Adrenal gland (tissue), 12 donors: ENCODE measurements around the gene TPM1. TPM values are rescaled to one million over a fixed set of nuclear protein-coding genes. Genes with fewer than 3 reads are reported as not detected.

Experiments
- DNase-seq, 7 donors: peaks; one replicate each; pipeline ENCODE4 v3.0.0-alpha.2; 2019 to 2020
- H3K27ac ChIP-seq, 5 donors: fragments of 200-600 bp; sonication (generic) in 4 of 5; 1 replicate in 3 of 5; 2 replicates in 2 of 5; pipeline versions ENCODE4 v1.5.1 to v1.8.0; 2016 to 2020; ENCODE audit warnings: mild to moderate bottlenecking in 1 of 5
- H3K27me3 ChIP-seq: fragments of 200-600 bp; 2 replicates; pipeline ENCODE4 v1.8.0; 2021
- H3K36me3 ChIP-seq, 2 donors: fragments of 200-600 bp; replicated peaks in 1 of 2; 1 replicate in 1 of 2; 2 replicates in 1 of 2; pipeline versions ENCODE4 v1.5.1 to v1.8.0; 2018 to 2022
- H3K4me1 ChIP-seq, 2 donors: fragments of 200-600 bp; replicated peaks in 1 of 2; 1 replicate in 1 of 2; 2 replicates in 1 of 2; pipeline versions ENCODE4 v1.5.1 to v1.8.0; 2018 to 2021
- H3K4me3 ChIP-seq, 4 donors: fragments of 200-600 bp; sonication (generic) in 3 of 4; one replicate each; pipeline ENCODE4 v1.5.1; 2016 to 2018
- H3K9me3 ChIP-seq, 3 donors: fragments of 200-600 bp; sonication (generic) in 1 of 3; replicated peaks in 1 of 3; 1 replicate in 2 of 3; 2 replicates in 1 of 3; pipeline versions ENCODE4 v1.5.1 to v1.8.0; 2016 to 2021
- CTCF ChIP-seq, 6 experiments: fragments of 450-650 bp in 4 of 6; fragments of 200-600 bp in 2 of 6; sonication (generic) in 1 of 6; IDR thresholded peaks; 1 replicate in 5 of 6; 2 replicates in 1 of 6; pipeline versions ENCODE4 v1.5.1 to v1.8.0; 2016 to 2021; ENCODE audit warnings: antibody characterized with exemption in 6 of 6, mild to moderate bottlenecking in 2 of 6, moderate library complexity in 1 of 6
- POLR2A ChIP-seq, 2 donors: fragments of 450-650 bp; IDR thresholded peaks; one replicate each; pipeline ENCODE4 v1.6.1; 2017; ENCODE audit warnings: antibody characterized with exemption in 2 of 2, mild to moderate bottlenecking in 2 of 2, moderate library complexity in 1 of 2
- WGBS, 4 donors: extraction: QIAGEN DNeasy Blood & Tissue Kit in 2 of 4; methylation state at CpG; one replicate each; pipeline versions ENCODE4 v1.1.5 to v1.1.7; 2013 to 2017; 5-methylcytosine and 5-hydroxymethylcytosine counted together
- intact Hi-C, 2 donors: fragments of 100-400 bp; cut with DNase I; formaldehyde crosslinking; loops; one replicate each; pipeline versions ENCODE4 v1.14.1 to v1.15.0; 2022 to 2023
- polyA plus RNA-seq, 3 donors: library from polyadenylated mRNA; stranded (reverse); fragments of 200-250 nt in 2 of 3; fragments of 350-450 nt in 1 of 3; fragmentation: Illumina TruSeq in 1 of 3; extraction: RNeasy Lipid Tissue Mini Kit (QIAGEN cat#74804) in 1 of 3; gene quantifications; one replicate each; pipeline ENCODE4 v1.2.3, GENCODE V29; 2013 to 2014
- total RNA-seq, 9 donors: library from RNA; depleted of rRNA in 4 of 9; stranded (reverse); fragments of >200 nt in 4 of 9; fragments of 120-200 nt in 1 of 9; fragmentation: NEBNext Ultra II Directional in 1 of 9; extraction: Animal tissue kit (Norgen Biotek cat#: 25700) in 1 of 9; gene quantifications; one replicate each; pipeline versions ENCODE4 v1.1.0 to v1.2.4, GENCODE V29; 2013 to 2023
- donor health status: healthy with polysubstance abuse.
- donor health status: Bipolar disorder and iron deficiency.
- donor health status: DM: yes; HTN: yes; CAD: no.
- donor health status: DM: no; HTN: no; CAD: no.
- donor health status: DM: no; HTN: no; CAD: no.
- donor health status: DM: yes; HTN: yes; CAD: no.

TPM1 gene
- total and polyA plus RNA-seq, 12 donors, result 81.8 to 246 (median 167) TPM

GRCh38 chr15:63022181-63022580, 20.4 kb upstream of the TPM1 start:
- no peaks in the 10 kb centered on the region for H3K36me3 ChIP-seq
- no peaks in the 10 kb centered on the region for H3K4me1 ChIP-seq
- no peak overlapping the region for H3K4me3 ChIP-seq
- H3K27ac ChIP-seq, result no peak overlapping the region
- TF ChIP-seq POLR2A (IDR thresholded peaks at IDR 0.05) (no peak), CTCF (IDR thresholded peaks at IDR 0.05) (no peak)
- intact Hi-C loops, result no loop called here
- H3K9me3 ChIP-seq, result no peaks in the 10 kb centered on the region
- no peaks in the 10 kb centered on the region for H3K27me3 ChIP-seq
- DNase-seq, result no peak
- 89 to 100% (median 96%) methylated on average over 2 of the region's 2 CpGs for WGBS, 4 donors

- TF ChIP-seq CTCF (IDR thresholded peaks at IDR 0.05), result no peak
- no peak for TF ChIP-seq POLR2A (IDR thresholded peaks at IDR 0.05)
- DNase-seq, result no peak
- no peak overlapping the region for H3K4me3 ChIP-seq
- H3K36me3 ChIP-seq, result no peaks in the 10 kb centered on the region
- no peaks in the 10 kb centered on the region for H3K9me3 ChIP-seq
- H3K27me3 ChIP-seq, result no peaks in the 10 kb centered on the region
- no peak overlapping the region for H3K27ac ChIP-seq
- intact Hi-C loops, result no loop called here
- H3K4me1 ChIP-seq, result no peaks in the 10 kb centered on the region
These were observed 19.9 kb upstream of the TPM1 start for GRCh38 chr15:63022663-63023062.

- H3K27ac ChIP-seq, result no peak overlapping the region
These were observed 19.1 kb upstream of the TPM1 start for GRCh38 chr15:63023351-63023945.

GRCh38 chr15:63025460-63025859, 17.1 kb upstream of the TPM1 start:
- no peak overlapping the region for H3K27ac ChIP-seq
- H3K27me3 ChIP-seq, result no peaks in the 10 kb centered on the region
- H3K4me3 ChIP-seq, result no peak overlapping the region
- H3K36me3 ChIP-seq, result no peaks in the 10 kb centered on the region
- no peaks in the 10 kb centered on the region for H3K9me3 ChIP-seq
- intact Hi-C loops, result no loop called here
- TF ChIP-seq CTCF (IDR thresholded peaks at IDR 0.05), result no peak
- no peak for TF ChIP-seq POLR2A (IDR thresholded peaks at IDR 0.05)
- no peak for DNase-seq
- H3K4me1 ChIP-seq, result no peaks in the 10 kb centered on the region
- WGBS, 4 donors, result 73 to 91% (median 85%) methylated on average over 6 of the region's 6 CpGs

More at GRCh38 chr15:63023351-63023945, 19.1 kb upstream of the TPM1 start:
- no peaks in the 10 kb centered on the region for H3K27me3 ChIP-seq
- no peaks in the 10 kb centered on the region for H3K4me1 ChIP-seq
- DNase-seq, result no peak
- no peak for TF ChIP-seq POLR2A (IDR thresholded peaks at IDR 0.05)
- no peak for TF ChIP-seq CTCF (IDR thresholded peaks at IDR 0.05)
- no peaks in the 10 kb centered on the region for H3K9me3 ChIP-seq
- H3K36me3 ChIP-seq, result no peaks in the 10 kb centered on the region
- H3K4me3 ChIP-seq, result no peak overlapping the region
- WGBS, 4 donors, result 74 to 86% (median 80%) methylated on average over 3 of the region's 3 CpGs
- intact Hi-C loops, result no loop called here
